ENCODE results near the gene POU2F2. TPM values are rescaled to one million over a fixed set of nuclear protein-coding genes. Genes with fewer than 3 reads are reported as not detected.

Gene POU2F2
- total and polyA plus RNA-seq, 9 of the 15 experiments (the other 6 are each of a cell fraction or from before 2014, with no cell fraction given): 0.03 to 0.68 (median 0.14) TPM

GRCh38 chr19:42065511-42065910 lies 66.7 kb downstream of the POU2F2 start:
- CTCF ChIA-PET (ENCODE audit: low intra/inter-chr PET ratio): no interaction called here
- H3K4me1 ChIP-seq (replicated peaks in 1 of 2; ENCODE audit: control insufficient read depth in 2 of 2, insufficient read depth in 2 of 2, low read length in 2 of 2): peaks cover 3 to 30% of the 10 kb centered on the region in 2 experiments; a peak in 4 of 5 replicates
- no peak overlapping the region for H2AFZ ChIP-seq (ENCODE audit: low read depth, low read length)

More at GRCh38 chr19:42065511-42065910, 66.7 kb downstream of the POU2F2 start:
- Histone ChIP-seq H3K27me3 (ENCODE audit: control insufficient read depth in 2 of 2, insufficient read depth in 2 of 2, low read length in 2 of 2) (peaks cover 12 to 42% of the 10 kb centered on the region in 2 experiments; a peak in 4 of 5 replicates), H4K20me1 (replicated peaks; ENCODE audit: control insufficient read depth, insufficient read depth, low read length) (no peaks in the 10 kb centered on the region), H3K9ac (ENCODE audit: insufficient read depth in 1 of 2, low read depth in 2 of 2, low read length in 2 of 2) (peak overlapping the region in 1 of 2 experiments; percentile 48; a peak in 1 of 4 replicates), H3K27ac (ENCODE audit: extremely low read depth, low read depth, low read length) (no peak overlapping the region), H3K4me3 (no peak overlapping the region), H3K36me3 (ENCODE audit: control insufficient read depth, insufficient read depth, low read length) (no peaks in the 10 kb centered on the region), H3K9me1 (ENCODE audit: control insufficient read depth, insufficient read depth, low read length) (no peaks in the 10 kb centered on the region), H3K4me2 (ENCODE audit: insufficient read depth, low read length) (no peak overlapping the region), H3K9me3 (replicated peaks; ENCODE audit: control insufficient read depth, insufficient read depth, low read depth, low read length) (no peaks in the 10 kb centered on the region), H3K79me2 (ENCODE audit: control insufficient read depth, insufficient read depth, low read length) (no peaks in the 10 kb centered on the region)
- no peak for DNase-seq (ENCODE audit: extremely low read depth in 1 of 4, low spot score in 3 of 4)
- 13% methylated on average over 9 of the region's 9 CpGs for WGBS (ENCODE audit: insufficient coverage, low coverage, missing lambda C conversion rate)
- BruUV-seq (replicated peaks): no TSS peak
- no peak for ATAC-seq
- POLR2A ChIA-PET: no interaction called here
- FAIRE-seq: no peak
- in situ Hi-C loops (cut with MboI): no loop called here
- no peak for TF ChIP-seq EWSR1 (IDR thresholded peaks at IDR 0.05; ENCODE audit: borderline replicate concordance, low read depth, partially characterized antibody)
- no peak for TF ChIP-seq RBM39 (optimal IDR thresholded peaks at IDR 0.05; ENCODE audit: low read depth, low read length)
- no peak for TF ChIP-seq CBX2 (IDR thresholded peaks at IDR 0.05; ENCODE audit: insufficient read depth, low read length, poor library complexity, severe bottlenecking)
- no peak for TF ChIP-seq CREM (IDR thresholded peaks at IDR 0.05; ENCODE audit: low read depth)
- TF ChIP-seq PRPF4 (IDR thresholded peaks at IDR 0.05; ENCODE audit: insufficient read depth, low read depth, low read length, poor library complexity, severe bottlenecking): no peak
- TF ChIP-seq POLR2AphosphoS5 (IDR thresholded peaks at IDR 0.05; ENCODE audit: control insufficient read depth, insufficient read depth, low read depth, low read length): no peak
- TF ChIP-seq ZBTB26 (CRISPR knock-in tag; IDR thresholded peaks at IDR 0.05): no peak
- intact Hi-C loops (cut with micrococcal nuclease): no loop called here

Data from K562 (cell line).